Fibroblast of villous mesenchyme (primary cell): Measurements from ENCODE around the gene MDFI. TPM values are rescaled to one million over a fixed set of nuclear protein-coding genes. Genes with fewer than 3 reads are reported as not detected.
A peak's percentile ranks its signal among the peaks of the same experiment; 100 is the strongest.

ENCODE experiments used
- DNase-seq: peaks from one replicate; pipeline ENCODE4 v3.0.0-alpha.2; 2010; ENCODE audit warnings: low read depth
- H3K4me3 ChIP-seq: 2 replicates; pipeline ENCODE4 v1.5.1; 2011; ENCODE audit warnings: low read depth, mild to moderate bottlenecking, low read length
- total RNA-seq: library from RNA; depleted of rRNA; stranded (reverse); fragments of >200 nt; gene quantifications from 2 replicates; pipeline ENCODE4 v1.2.3, GENCODE V29; 2012
- TF ChIP-seq, protein P1 (sequence below): IDR thresholded peaks from 2 replicates; pipeline ENCODE4 v1.5.1; 2012; ENCODE audit warnings: low read depth, mild to moderate bottlenecking, low read length; ENCODE audit not compliant: insufficient read depth

Gene MDFI
- total RNA-seq, 1 donor: not detected

DNA sequence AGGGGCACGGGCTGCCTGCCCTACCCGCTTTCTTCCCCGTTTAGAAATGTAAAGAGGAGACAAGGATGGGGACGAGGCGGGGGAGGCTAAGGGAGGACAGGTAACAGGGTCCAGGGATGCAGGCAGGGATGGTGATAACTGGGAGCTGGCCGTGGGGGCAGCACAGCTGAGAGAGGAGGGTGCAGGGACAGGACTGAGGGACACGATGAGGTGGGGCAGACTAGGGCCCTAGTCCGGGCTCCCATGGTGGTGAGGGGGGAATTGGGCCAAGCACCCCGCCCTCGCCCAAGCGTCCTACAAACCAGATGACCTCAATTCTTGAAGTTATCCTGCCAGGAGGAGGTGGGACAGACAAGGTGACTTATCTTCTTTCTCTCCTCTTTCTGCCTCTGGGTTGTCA is 44.4 kb upstream of the MDFI start:
- TF ChIP-seq, protein P1, sequence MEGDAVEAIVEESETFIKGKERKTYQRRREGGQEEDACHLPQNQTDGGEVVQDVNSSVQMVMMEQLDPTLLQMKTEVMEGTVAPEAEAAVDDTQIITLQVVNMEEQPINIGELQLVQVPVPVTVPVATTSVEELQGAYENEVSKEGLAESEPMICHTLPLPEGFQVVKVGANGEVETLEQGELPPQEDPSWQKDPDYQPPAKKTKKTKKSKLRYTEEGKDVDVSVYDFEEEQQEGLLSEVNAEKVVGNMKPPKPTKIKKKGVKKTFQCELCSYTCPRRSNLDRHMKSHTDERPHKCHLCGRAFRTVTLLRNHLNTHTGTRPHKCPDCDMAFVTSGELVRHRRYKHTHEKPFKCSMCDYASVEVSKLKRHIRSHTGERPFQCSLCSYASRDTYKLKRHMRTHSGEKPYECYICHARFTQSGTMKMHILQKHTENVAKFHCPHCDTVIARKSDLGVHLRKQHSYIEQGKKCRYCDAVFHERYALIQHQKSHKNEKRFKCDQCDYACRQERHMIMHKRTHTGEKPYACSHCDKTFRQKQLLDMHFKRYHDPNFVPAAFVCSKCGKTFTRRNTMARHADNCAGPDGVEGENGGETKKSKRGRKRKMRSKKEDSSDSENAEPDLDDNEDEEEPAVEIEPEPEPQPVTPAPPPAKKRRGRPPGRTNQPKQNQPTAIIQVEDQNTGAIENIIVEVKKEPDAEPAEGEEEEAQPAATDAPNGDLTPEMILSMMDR: no peak
- H3K4me3 ChIP-seq: no peak overlapping the region
- DNase-seq: no peak

DNA sequence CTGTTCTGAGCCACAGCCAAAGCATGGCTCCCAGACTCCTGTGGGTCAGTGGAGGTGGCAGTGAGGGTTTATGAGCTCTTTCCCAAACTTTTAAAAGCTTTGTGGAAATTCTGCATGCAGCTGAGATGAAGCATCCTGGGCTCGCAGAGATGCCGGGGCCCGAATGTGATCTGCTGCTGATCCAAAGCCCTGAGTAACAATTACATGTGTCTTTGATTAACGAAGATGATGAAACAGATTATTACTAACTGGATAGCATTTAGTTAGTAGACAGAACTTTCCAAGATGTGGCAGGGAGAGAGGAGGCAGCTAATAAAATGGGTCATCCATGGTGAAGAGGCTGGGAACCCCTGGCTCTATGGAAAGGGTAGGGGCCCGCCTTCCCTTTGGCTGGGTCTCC is 43.9 kb upstream of the MDFI start:
- no peak overlapping the region for H3K4me3 ChIP-seq
- TF ChIP-seq, protein P1: no peak
- peak; percentile 19 for DNase-seq

DNA sequence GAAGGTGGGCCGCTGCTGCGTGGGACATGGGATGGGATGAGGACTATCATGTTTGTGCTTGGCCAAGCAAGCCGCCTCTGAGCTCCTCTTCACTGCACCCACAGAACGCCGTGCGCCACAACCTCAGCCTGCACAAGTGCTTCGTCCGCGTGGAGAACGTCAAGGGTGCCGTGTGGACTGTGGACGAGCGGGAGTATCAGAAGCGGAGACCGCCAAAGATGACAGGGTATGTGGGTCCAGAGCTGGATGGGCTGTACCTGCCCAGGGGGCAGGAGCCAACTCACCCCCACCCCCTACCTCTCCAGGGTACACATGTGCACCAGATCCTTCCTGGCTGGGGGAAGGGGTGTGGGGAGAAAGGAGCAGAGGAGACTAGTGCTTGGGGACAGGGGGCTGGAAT is 43.5 kb upstream of the MDFI start:
- no peak for DNase-seq
- no peak overlapping the region for H3K4me3 ChIP-seq
- TF ChIP-seq, protein P1: no peak

DNA sequence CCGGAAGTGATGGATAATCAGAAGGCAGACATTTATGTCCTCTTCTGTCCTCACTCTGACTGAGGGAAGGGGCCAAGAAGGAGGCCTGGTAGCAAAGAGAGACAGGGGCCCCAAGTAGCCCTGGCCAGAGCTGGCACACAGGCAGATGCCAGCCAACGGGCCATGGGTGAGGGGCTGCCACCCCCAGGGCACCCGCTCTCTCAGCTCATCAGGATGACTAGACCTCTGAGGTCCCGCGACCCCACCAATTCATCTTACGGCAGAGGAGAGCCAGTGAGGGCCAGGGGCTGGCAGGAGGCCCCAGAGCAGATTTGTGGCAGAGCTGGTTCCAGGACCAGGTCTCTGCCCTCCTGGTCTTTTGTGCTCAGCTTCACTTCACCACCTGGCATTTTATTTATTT is 43.1 kb upstream of the MDFI start:
- no peak overlapping the region for H3K4me3 ChIP-seq
- no peak for DNase-seq
- TF ChIP-seq, protein P1: no peak

DNA sequence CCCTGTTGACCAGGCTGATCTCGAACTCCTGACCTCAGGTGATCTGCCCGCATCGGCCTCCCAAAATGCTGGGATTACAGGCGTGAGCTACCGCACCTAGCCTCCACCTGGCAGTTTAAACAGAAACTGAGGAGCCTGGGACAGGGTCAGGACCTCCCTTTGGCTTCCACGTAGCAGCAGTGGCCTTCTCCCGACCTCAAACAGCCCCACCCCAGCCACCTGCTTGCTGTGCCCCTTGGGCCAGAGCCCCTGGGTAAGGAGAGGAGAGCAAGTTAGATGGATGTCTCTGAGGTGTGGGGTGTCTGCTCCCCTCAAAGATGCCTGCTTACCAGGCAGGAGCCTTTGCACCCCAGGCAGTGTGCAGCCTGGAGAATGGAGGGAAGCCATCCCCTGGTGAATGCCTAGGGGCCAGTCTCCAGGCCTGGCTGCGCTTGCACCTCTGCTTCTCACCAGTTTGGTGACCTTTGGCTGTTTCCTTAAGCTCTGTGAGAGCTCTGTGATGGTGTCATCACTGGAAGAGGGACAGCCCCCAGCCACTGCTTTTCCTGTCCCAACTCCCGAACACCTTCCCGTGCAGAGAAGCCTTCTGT is 42.1 kb upstream of the MDFI start:
- DNase-seq: no peak
- no peak overlapping the region for H3K4me3 ChIP-seq
- TF ChIP-seq, protein P1: no peak

DNA sequence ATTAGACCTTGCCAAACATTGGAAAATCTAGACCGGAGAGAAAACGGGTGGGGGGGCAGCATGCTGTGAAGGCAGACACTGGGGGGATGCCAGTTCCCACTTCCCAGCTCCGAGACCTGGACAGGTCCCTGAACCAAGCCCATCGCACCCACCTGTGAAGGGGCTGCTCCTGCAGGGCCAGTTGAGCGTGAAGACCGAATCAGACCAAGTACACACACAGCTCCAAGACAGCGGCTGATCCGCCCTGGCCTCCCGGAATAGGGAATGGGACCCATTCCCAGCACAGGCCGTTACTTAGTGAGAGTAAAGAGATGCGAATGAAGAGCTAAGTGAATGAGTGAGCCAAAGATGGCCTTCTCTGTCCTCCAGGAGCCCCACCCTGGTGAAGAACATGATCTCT is 41.5 kb upstream of the MDFI start:
- no peak overlapping the region for H3K4me3 ChIP-seq
- no peak for DNase-seq
- TF ChIP-seq, protein P1: no peak
